ENCODE results near the gene HHAT.
"Not testable (repeated sequence)": the region's sequence is repeated elsewhere in the genome, so short reads cannot be mapped to it uniquely, and the experiment has no call there.

Gene HHAT

DNA sequence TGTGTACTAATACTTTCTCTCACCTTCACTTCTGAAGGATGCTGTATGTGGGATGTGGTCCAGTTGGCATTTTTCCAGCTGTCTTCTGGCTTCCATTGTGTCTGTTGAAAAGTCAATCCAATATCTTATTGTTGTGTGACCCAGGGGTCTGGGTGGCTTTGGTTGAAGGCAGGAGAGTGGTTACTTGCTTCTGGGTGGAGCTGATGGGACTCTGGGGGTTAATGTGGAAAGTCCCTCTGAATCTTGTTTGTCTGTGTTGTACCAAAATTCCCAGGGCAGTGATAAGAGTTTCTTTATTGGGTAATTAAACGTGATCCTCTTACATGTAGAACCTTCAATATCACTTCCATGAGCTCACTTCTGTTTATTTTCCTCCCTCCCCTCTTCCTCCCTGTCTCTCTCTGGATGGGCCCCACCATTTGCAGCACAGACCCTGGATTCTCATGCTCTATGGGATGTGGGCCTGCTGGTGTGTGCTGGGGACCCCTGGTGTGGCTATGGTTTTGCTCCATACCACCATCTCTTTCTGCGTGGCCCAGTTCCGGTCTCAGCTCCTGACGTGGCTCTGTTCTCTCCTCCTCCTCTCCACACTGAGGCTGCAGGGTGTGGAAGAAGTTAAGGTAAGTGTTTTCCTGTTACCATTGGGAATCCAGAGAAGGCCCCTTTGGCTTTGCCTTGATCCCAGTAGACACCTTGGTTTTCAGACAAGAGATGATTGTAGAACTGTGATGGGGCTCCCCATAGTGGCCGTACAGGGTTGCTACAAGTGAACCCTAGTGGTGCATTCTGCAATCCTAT lies 71.5 kb downstream of the HHAT start:
- no peak overlapping the region for H3K4me3 ChIP-seq (ENCODE audit: low read depth, low read length)
- TF ChIP-seq, protein P1, sequence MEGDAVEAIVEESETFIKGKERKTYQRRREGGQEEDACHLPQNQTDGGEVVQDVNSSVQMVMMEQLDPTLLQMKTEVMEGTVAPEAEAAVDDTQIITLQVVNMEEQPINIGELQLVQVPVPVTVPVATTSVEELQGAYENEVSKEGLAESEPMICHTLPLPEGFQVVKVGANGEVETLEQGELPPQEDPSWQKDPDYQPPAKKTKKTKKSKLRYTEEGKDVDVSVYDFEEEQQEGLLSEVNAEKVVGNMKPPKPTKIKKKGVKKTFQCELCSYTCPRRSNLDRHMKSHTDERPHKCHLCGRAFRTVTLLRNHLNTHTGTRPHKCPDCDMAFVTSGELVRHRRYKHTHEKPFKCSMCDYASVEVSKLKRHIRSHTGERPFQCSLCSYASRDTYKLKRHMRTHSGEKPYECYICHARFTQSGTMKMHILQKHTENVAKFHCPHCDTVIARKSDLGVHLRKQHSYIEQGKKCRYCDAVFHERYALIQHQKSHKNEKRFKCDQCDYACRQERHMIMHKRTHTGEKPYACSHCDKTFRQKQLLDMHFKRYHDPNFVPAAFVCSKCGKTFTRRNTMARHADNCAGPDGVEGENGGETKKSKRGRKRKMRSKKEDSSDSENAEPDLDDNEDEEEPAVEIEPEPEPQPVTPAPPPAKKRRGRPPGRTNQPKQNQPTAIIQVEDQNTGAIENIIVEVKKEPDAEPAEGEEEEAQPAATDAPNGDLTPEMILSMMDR (IDR thresholded peaks at IDR 0.05; ENCODE audit: borderline replicate concordance, insufficient read depth, low read depth, low read length) = peak; percentile 86

DNA sequence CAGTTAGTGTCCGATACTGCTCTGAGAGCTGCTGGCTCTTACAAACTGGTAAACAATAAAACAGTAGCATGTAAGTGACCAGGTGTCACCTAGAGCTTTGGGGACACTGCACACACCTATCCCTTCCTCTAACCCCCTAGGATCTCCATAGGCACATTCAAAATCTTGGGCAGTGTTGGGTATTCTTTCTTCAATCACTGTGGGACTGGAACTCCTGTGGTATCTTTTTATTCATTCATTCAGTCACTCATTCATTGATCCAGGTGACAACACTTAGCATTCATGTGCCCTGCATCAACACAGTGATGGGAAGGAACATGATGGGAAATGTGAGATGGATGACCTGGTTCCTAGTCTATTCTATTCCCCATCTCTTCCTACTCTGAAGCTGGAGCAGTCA lies 73.9 kb downstream of the HHAT start:
- H3K4me3 ChIP-seq (ENCODE audit: low read depth, low read length) = no peak overlapping the region
- TF ChIP-seq, protein P1 (IDR thresholded peaks at IDR 0.05; ENCODE audit: borderline replicate concordance, insufficient read depth, low read depth, low read length) = no peak

DNA sequence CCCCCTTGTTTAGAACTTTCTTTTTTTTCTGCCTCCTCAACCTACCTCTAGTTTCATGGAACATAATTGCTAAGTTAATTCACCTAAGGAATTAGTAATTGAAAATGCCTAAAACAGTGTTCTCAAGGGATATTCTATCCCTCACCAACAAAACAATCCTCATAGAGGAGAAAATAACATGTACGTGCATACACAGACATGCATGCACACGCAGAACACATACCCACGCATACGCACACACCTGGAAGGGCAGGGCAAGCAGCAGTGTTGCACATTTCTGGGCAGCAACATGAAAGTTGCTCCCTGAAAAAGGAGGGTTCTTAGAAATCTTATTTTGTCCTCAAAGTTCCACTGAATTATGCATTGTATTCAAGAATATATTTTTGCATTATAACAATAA lies 76.6 kb downstream of the HHAT start:
- H3K4me3 ChIP-seq (ENCODE audit: low read depth, low read length) = no peak overlapping the region

DNA sequence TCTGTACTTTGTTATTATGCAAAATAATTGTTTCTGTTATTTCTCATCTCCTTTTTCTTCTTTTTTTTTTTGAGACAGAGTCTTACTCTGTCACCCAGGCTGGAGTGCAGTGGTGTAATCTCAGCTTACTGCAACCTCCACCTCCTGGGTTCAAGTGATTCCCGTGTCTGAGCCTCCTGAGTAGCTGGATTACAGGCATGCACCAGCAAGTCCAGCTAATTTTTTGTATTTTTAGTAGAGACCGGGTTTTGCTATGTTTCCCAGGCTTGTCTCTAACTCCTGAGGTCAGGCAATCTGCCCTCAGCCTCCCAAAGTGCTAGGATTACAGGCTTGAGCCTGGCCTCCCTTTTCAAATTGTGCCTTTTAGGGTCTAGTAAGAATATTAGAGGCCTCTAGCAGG lies 77.6 kb downstream of the HHAT start:
- H3K4me3 ChIP-seq (ENCODE audit: low read depth, low read length) = not testable (repeated sequence)

More for the DNA sequence above, 76.6 kb downstream of the HHAT start:
- TF ChIP-seq, protein P1 (IDR thresholded peaks at IDR 0.05; ENCODE audit: borderline replicate concordance, insufficient read depth, low read depth, low read length) = no peak

DNA sequence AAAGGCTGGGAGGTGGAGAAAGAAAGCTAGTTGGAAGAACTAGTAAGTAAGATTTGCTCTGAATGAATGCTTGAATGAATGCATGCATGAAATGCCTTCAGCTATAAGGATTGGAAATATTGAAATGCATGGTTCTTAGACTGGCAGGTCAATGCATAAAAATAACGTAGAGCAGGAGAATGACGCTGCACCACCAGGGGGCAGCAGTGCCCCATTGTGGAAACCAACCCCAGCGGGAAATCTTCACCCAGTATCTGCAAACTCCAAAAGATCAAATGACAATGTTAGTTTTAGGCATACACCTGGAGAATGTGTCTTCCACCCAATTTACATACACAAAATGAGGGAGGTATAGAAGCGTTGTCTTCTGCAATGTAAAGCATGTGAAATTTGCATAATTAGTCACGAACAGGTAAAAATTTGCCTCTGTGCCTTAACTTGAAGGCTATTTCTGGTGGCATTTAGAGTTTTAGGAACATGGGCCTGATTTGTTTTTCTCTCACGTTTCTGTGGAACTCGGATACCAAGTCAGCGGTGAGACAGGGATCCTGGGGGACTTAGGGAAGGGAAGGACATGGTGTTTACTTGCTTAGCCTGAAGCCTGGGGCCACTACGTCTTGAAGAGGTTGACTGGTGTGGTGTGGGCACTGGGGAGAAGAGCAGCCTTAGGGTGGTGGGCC lies 78.6 kb downstream of the HHAT start:
- TF ChIP-seq, protein P1 (IDR thresholded peaks at IDR 0.05; ENCODE audit: borderline replicate concordance, insufficient read depth, low read depth, low read length) = peak; percentile 85
- no peak overlapping the region for H3K4me3 ChIP-seq (ENCODE audit: low read depth, low read length)

DNA sequence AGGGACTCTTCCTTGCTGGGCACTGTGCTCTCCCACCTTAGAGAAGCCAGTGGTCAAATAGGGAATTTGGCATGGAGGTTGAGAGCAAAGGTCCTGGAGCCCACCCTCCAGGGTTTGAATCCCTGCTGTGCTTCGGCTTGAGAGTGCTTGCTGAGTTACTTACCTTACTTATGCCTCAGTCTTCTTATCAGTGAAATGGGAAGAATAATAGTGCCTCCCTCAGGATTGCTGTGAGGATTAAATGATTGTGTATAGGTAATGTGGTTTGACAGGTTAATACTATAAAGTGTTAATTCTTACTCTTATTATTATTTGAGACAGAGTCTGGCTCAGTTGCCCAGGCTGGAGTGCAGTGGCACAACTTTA lies 79.2 kb downstream of the HHAT start:
- TF ChIP-seq, protein P1 (IDR thresholded peaks at IDR 0.05; ENCODE audit: borderline replicate concordance, insufficient read depth, low read depth, low read length) = no peak
- H3K4me3 ChIP-seq (ENCODE audit: low read depth, low read length) = no peak overlapping the region

DNA sequence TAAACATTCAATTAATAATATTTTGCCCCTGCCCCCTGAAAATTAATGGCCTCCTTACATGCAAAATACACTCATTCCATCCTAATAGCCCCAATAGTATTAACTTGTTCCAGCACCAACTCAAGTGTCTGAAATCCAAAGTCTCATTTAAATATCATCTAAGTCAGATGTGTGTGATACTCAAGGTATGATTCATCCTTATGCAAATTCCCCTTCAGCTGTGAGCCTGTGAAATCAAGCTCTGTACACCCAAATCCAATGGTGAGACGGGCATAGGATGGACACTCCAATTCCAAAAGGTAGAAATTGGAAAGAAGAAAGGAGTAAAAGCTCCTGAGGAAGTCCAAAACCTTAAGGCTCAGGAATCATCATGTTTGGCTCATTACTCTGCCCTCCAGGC lies 83.5 kb downstream of the HHAT start:
- TF ChIP-seq, protein P1 (IDR thresholded peaks at IDR 0.05; ENCODE audit: borderline replicate concordance, insufficient read depth, low read depth, low read length) = no peak
- H3K4me3 ChIP-seq (ENCODE audit: low read depth, low read length) = no peak overlapping the region

Data from GM12875 (cell line).